Endometrium (tissue), 2 donors: ENCODE results near the gene MAFB.

Source experiments
- FAIRE-seq: peaks from 2 replicates; lab custom pipeline; 2012; peaks lifted over from hg19 to GRCh38; lab: Jason Lieb, UNC
- donor health status: control.
- donor health status: control.

Gene MAFB

DNA sequence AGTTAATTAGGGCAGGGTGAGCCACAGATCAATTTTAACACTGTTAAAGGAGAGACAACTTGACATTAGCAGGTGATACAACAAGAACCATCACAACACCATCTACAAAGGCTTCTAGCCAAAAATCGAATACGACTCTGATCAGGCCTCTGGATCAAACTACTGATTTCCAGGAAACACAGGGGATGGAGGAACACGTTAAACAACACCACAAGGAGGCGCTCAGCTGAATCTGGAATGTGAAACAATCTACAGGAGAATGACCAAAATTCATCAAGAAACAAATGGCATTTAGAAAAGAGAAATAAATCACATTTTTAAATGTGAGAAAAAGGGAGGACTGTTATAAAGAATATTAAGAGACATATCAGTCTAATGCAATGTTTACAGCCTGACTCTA lies 13.5 kb upstream of the MAFB start:
- FAIRE-seq: no peak

DNA sequence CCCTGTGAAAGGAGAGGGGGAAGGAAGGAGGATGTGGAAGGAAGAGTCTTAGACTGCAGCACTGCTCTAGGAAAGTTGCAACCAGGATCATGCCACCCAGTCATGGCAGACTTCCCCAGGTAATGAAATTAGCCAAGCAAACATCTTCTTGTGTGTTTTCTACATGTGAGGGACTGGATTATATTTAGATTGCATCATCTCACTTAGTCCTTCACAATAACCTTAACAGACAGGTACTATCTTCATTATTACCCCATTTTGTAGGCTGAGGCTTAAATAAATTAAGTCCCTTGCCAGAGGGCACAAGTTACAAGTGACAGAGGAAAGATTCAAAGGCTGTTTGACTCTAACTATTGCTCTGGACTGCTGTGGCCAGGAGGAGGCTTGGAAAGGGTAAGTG lies 9.7 kb upstream of the MAFB start:
- FAIRE-seq: no peak

DNA sequence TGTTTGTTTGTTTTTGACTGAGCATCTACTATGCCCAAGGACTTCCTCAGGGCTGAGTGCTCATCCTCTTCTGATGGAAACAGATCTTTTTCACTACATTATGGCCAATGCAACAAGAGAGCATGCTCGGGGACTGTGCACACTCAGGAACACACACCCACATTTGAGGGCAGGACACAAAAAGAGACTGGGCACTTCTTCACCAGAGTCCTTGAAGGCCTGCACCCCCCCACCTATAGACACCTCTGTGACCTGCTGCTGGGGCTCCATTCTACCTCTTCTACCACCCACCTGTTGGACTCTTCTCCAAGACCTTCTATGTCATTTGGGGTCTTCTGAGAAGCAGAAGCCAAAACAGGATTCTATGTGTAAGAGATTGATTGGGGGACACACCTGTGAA lies 9.2 kb upstream of the MAFB start:
- no peak for FAIRE-seq

DNA sequence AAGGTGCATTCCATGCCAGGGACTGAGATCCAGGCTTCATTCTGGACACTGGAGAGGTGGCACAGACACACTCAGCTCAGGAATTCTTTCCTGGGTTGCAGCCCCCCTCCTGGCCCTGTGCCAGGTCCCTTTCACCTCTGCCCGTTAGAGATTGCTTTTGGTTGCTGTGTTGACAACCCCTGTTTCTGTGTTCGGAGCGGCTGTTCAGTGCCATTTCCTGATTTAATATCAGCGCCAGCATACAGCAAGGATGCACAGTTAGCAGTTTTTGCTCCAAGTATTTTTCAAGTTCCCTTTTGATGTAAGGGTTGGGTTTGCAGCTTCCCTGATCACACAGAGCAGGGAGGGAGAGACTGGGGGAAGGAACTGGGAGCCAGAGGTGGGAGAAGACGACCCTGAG lies 8.5 kb upstream of the MAFB start:
- no peak for FAIRE-seq

DNA sequence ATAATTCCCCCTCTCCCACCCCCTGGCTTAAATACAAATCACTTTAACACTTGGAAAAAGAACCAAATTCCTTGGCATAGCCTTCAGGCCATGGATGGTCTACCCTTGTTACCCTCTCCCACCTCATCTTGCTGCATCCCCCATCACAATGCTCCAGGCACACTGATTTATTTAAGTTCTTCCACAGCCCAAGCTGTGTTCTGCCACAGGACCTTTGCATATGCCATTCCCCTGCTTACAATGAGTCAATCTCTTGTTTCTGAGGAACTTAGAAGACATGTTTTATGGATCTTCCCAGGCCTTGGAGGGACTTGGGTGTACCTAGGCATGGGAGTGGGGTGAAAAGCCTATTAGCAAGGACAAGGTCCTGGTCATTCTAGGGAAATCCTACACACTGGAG lies 6.2 kb upstream of the MAFB start:
- no peak for FAIRE-seq

DNA sequence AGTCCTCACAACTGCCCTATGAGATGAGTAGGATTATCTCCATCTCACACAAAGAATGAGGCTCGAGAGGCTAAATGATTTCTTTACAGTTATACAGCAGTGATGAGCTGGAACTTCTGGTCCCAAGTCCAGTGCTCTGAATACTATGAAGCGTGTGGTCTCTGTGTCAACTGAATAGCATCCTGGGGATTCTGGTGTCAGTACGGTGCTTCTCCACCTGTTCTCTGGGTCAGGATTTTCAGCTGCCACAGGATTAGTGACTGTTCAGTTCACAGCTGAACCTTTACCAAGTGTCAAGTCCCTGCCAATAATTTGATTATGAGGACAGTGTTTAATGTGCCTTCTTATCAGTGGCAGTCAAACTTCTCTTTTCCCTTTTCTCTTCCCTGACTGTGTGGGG lies 5.2 kb upstream of the MAFB start:
- no peak for FAIRE-seq

DNA sequence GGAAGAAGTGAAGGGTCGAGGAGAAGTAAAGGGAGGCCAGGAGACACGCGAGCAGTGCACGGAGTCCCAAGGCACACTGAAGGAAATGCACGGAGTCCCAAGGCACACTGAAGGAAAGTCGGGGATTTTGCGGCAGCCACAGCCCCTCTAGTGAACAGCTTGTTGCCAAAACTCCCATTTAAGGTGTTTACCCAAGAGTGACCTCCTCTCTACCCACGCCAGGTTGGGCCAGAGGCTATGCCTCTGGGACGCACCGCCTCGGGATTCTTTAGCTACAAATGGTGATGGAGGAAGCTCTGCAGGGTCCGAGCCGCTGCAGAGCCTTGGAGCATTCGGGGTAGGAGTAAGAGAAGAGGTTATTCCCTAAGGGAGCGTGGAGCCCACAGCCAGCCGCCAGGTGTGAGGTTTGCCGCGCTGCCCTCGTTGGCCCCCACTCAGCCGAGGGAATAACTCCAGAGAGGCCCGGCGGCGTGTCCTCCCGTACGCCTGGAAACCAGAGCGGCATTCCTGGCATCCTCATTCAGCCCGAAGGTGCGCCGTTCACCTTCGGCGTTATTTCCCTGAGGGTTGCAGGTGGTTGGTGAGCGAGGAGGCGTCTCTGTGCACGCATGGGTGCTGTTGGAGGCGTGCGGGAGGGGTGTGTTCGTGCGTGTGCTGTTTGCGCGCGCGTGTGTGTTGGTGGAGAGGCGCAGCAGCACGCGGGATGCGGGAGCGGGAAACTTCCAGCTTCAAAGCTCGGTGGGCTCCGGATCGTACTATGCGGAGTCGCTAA lies 3.4 kb upstream of the MAFB start:
- no peak for FAIRE-seq

DNA sequence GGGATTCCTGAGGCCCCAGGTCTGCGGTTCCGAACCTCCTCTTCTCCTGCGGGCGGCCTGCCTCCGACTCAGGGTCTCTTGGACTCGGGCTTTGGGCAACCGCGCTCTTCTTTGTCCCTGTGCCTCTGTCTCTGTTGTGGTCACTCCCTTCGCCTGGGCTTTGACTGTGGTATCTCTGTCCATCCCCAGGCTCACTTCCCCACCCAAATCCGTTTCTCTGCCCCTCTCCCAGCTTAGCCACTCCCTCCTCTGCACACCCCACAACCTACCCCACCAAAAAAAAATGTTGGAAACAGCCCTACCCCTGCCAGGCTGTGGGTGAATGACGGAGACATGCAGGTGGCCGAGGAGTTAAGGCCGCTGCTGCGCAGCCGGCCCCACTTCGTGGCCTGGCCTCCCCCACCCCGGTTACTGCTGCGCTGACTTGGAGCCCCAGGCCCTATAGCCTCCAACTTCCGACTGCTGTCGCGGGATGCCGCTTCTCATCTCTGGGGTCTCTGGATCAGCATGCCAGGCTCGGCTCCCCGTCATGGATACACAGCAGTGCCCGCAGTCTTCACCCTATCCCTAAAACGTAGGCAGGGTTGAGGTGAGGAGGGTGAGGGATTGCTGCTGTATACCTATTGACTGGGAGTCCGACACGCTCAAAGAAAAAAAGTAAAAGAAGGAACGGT lies 2.7 kb upstream of the MAFB start:
- no peak for FAIRE-seq

DNA sequence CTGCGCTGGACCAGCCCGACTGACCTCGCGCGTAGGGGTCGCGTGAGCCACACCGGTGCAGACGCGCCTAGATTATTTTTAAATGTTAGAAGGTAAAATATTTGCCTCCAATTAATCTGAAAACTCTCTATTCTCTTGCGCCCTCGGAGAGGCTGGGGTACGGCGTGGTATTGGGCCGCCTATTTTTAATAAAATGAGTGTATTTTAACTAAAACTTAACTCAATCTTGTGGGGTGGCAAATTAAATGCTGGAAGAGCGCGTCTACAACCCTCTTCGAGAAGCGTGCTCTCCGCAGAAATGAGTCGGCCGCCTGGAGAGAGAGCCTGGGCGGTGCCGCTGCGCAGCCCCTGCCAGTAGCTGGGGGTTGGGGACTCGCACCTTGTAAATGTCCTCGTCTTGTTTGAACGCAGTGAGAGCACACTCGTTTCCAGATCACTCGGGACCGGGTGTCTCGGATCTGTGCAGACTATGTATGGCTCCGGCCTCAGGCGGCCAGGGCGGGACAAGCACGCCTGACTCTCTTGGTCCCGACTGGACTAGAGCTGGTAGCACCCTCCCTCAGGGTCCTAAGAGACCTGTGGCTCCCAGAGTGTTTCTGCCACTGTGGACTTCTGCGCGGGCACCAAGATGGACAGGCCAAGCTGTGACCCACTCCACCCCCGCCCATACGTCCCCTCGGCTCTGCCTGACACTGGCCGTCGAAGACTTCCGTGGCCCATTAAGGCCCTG lies 2.0 kb upstream of the MAFB start:
- no peak for FAIRE-seq

DNA sequence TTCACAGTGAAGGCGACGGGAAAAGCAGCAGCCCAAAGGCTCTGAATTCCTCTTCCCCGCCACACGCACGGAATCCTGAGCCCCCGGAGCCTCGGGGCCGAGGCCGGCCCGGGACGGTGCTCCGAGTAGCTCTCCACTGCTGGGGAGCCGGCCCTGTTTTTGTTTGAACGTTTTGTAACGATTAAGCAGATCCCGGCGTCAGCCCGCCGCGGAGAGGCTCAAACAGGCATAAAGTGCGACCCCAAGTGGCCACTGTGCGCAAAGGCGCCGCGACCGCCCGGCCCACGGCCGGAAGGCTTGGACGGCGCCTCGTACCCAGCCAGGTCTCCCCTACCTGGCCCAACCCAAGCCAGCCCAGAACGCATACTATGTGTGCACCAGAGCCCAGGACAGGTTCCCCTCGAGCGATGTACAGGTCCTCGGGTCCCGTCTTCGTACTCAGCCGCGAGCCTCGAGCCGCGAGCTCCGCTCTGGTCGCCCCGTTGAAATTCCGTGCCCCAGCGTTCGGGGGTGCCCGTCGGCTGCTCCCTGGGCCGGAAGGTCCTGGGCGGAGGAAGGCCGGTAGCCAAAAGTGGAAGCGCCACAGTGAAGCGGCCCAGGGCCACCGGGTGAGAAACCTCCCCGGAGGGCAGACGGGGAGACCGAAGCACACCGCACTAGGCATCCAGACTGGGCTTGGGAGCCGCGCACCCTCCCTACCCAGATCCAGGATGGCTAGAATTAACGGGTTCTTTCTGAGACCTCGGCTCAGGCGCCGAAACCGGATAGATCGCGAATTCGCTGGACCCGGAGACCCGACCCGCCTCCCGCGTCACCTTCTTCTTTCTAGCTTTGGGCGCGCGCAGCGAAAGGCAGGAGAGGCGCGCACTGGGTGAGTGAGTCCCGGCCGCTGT lies 1.2 kb upstream of the MAFB start:
- no peak for FAIRE-seq

DNA sequence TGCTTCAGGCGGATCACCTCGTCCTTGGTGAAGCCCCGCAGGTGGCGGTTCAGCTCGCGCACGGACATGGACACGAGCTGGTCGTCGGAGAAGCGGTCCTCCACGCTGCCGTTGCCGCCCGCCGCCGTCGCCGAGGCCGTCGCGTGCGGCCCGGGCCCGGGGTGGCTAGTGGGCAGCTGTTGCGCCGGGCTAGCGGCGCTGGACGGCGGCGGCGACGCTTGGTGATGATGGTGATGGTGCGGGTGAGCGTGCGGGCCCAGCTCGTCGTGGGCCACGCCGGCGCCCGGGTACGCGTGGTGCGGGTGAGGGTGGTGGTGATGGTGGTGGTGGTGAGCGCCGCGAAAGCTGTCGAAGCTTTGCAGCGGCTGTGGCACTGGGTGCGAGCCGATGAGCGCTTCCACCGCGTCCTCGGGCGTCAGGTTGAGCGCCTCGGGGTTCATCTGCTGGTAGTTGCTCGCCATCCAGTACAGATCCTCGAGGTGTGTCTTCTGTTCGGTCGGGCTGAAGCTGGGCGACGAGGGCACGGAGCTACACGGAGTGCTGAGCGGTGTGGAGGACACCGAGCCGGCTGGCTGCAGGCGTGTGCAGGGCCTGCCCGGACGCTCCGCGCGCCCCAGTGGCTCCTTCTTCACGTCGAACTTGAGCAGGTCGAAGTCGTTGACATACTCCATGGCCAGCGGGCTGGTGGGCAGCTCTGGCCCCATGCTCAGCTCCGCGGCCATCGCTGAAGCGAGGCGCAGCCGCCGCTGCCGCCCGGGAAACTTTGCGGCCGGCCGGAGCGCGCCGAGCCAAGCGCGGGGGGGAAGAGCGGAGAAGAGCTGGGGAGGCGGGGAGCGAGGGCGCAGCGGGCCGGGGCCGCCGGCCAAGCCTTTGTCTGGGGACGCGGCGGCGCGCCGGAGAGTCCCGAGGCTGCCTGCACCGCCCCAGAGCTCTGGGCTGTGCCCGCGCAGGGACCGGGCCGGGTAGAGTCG lies 622 bp downstream of the MAFB start:
- no peak for FAIRE-seq

DNA sequence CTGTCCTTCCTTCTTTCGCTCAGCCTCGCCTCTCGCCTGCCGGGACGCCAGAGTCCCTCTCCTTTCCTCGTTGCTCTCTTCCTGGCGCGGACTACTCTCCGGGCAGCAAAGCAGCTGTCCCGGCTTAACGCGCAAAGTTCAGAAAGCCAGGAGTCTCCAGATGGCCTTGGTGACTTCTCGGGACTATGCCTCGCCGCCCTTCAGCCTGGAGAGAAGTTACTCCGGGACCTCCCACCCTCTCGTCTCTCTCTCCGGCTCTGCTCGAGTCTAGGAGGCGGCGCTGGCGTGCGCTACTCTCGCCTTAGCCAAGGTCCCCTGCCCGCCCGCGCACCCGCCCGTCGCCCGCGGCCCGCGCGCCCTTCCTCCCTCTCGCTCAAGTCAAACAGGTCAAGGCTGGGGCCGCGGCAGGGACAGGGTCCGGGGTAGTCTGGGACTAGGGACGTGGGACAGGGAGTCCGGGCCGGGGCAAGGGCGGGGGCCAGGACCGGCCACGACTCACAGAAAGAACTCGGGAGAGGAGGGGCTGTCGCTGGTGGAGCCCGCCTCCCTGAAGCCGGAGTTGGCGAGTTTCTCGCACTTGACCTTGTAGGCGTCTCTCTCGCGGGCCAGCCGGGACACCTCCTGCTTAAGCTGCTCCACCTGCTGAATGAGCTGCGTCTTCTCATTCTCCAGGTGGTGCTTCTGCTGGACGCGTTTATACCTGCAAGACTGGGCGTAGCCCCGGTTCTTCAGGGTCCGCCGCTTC lies 1.5 kb downstream of the MAFB start:
- FAIRE-seq: no peak

DNA sequence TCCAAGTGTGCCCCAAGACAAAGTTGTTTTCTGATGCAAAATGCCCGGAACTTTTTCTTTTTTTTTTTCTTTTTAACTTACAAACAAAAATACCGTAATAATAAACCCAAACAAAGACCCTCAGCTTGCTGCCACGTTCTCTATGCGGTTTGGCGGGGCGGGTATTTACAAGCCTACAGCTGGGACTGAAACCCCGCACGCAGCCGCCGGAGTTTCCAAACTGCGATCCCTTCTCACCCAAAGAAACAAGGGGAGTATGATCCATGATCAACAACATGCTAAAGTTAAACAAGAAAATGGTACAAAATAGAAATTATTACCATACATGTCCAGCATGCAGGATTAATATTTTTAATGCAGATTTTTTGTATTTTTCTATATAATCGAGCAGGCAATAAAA lies 2.1 kb downstream of the MAFB start:
- FAIRE-seq: no peak

DNA sequence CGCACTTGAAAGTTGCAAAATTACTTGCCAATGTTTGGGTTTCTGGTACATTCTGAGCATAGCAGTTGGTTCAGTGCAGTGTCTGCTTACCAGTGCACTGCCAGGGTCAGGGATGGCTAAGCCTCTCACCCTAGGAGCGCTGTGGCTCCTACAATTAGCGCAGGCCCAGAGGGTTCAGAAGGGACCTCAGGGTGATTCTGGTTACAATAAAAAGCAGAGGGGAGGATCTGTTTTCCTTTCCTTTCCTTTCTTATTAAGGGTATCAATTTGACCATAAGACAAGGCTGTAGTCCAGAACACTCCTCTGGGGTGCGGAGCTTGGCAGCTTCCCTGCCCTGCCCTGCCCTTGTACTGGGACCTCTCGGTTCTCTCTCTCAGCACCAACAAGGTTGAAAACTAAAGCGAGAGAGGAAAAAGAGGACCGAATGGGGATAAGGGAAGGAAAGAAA lies 2.6 kb downstream of the MAFB start:
- no peak for FAIRE-seq

DNA sequence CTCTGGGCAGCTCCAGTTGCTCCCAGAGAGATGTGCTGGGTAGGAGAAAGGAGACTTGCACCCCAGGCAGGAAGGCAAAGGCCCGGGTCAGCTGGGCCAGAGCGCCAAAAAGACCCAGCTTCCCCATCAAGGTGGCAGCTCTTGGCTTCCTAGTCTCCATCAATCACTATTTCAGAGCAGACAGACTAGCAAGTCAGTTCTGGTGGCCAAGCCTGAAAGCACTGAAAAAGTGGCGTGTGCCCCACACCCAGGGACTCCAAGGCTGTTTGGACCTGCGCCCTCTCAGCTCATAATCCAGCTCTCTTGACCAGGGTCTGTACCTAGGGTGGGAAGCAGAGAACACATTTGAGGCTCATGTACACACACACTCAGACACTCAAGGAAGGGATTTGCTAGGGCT lies 3.7 kb downstream of the MAFB start:
- no peak for FAIRE-seq

DNA sequence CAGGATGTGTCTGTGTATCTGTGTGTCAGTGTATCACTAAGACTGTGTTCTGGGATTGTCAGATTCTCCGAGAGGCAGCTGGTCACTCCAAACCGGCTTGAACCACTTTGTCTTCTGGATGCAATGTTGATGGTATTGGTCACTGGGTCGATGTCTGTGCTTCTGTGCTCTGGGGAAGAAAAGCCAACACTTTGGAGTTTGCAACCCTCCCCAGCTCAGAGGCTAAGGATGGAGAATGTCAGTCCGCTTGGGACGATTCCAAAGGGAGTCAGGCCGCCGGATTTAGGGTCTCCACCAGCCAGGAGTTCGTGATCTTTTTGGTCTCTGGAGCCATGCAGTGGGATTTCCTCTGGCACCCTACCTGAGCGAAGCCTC lies 5.2 kb downstream of the MAFB start:
- FAIRE-seq: no peak

DNA sequence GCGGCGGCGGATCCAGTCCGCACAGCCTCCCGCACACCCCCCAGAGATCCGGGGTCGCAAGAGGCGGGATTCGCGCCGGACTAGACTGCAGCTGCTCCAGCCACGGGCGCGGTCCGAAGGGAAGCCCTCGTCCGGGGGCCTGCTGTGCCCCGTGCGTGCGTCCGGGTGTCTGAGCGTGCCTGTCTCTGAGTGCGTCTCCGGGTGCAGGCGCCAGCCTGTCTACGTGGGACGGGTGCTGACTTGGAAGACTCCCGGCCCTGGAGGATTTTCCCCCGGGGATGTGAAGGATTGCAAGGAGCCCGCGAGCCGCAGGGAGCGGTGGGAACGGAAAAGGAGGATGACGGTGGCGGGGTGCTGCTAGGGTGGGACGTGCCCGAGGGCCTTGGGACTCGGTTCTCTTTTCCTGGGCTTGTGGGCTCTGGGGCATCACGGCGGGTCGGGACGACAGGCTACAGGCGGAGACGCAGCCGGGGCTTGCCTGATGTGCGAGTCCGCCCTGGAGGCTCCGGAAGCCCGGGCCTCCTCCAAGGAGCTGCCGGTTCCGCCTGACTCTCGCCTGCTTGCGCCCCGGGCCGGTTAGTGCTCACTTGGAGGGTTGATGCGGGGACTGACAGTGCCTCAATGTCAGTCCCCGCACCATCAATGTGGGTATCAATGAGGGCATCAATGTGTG lies 5.7 kb downstream of the MAFB start:
- no peak for FAIRE-seq

DNA sequence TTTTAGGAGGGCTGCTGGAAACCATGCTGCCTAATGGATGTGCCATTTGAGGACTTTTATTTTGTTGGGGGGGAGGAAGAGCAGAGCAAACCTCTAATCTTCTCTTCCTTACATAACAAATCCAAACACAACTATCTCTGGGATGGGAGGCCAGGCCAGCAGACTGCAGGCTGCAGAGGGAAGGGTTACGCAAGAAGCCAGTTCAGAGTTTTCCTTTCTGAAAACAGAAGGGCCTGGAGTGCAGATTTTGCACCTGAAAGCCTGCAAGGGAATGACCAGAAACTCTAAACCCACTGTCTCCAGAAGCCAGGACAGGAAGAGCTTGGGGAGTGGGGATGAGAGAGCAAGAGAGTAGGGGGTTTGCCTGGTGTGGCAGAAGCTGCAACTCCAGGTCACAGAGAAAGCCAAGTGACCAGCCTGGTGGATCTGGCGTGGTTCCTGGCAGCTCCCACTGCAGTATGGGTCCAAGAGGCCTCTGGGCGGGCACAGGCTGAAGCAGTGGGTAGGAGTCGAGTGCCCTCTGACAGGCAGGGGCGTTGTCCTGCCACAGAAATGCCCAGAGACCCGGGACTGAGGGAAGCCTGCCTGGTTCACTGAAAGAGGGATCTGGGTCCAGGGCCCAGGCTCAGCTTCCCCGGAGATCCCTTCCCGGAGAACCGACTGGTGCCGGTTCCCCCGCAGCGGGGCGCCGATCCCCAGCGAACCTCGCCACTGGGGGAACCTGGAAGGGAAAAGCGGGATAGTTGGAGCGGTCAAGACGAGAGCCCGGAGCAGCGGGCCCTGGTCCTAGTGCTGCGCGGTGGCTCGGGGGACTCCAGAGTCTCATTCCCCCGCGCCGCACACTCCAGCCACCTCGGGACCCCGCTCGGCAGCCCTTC lies 6.7 kb downstream of the MAFB start:
- no peak for FAIRE-seq

DNA sequence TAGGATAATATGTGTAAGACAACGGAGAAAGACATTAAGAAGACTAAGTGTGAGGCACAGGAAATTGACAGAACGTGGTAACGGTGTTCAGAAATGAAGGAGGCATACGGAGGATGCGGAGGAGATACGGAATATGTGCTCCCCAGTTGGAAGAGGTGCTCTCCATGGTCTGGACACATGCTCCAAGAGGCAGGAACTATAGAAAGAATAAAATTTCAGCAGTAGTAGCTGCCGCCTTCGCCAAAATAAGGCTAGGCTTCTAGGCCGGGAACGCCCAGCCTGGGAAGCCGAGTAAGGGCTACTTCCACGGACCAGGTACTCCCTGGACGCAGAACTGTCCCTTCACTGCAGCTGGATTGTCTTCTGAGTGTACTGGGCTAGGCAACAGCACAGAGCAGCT lies 7.4 kb downstream of the MAFB start:
- no peak for FAIRE-seq
